Transverse colon (tissue), 4 donors: ENCODE results near the gene FAM149A. TPM values are rescaled to one million over a fixed set of nuclear protein-coding genes. Genes with fewer than 3 reads are reported as not detected.

Experiments
- DNase-seq: peaks from one replicate; pipeline ENCODE4 v3.0.0-alpha.2; 2019
- H3K27ac ChIP-seq, 4 donors: fragments of 200-600 bp; sonication (generic); 2 replicates each; pipeline ENCODE4 v1.5.1; 2016 to 2018; ENCODE audit warnings: inconsistent platforms in 4 of 4
- H3K27me3 ChIP-seq: fragments of 200-600 bp; sonication (generic); 2 replicates; pipeline ENCODE4 v1.5.1; 2017; ENCODE audit warnings: inconsistent platforms
- H3K36me3 ChIP-seq, 4 donors: fragments of 200-600 bp; sonication (generic); 2 replicates each; pipeline ENCODE4 v1.5.1; 2017 to 2019; ENCODE audit warnings: inconsistent platforms in 4 of 4
- H3K4me1 ChIP-seq, 4 donors: fragments of 200-600 bp; sonication (generic); 2 replicates each; pipeline ENCODE4 v1.5.1; 2017 to 2020; ENCODE audit warnings: inconsistent platforms in 4 of 4
- H3K4me3 ChIP-seq, 4 donors: fragments of 200-600 bp; sonication (generic); 1 replicate in 1 of 4; 2 replicates in 3 of 4; pipeline versions ENCODE4 v1.5.1 to v1.6.1; 2017 to 2019; ENCODE audit warnings: inconsistent platforms in 4 of 4
- H3K9me3 ChIP-seq, 2 donors: fragments of 200-600 bp; sonication (generic); 2 replicates each; pipeline ENCODE4 v1.5.1; 2017 to 2019; ENCODE audit warnings: inconsistent platforms in 2 of 2
- EP300 ChIP-seq: sonication (generic); formaldehyde crosslinking; IDR thresholded peaks from one replicate; pipeline ENCODE4 v1.6.1; 2017; ENCODE audit warnings: antibody characterized with exemption, low read depth
- POLR2A ChIP-seq: fragments of 450-650 bp; IDR thresholded peaks from one replicate; pipeline ENCODE4 v1.6.1; 2016; ENCODE audit warnings: antibody characterized with exemption, mild to moderate bottlenecking, moderate library complexity
- POLR2AphosphoS5 ChIP-seq, 3 donors: sonication (generic); formaldehyde crosslinking; IDR thresholded peaks; one replicate each; pipeline ENCODE4 v1.6.1; 2016; ENCODE audit warnings: antibody characterized with exemption in 3 of 3
- WGBS, 2 donors: methylation state at CpG; one replicate each; pipeline ENCODE4 v1.1.5; 2018; ENCODE audit warnings: low coverage in 1 of 2; 5-methylcytosine and 5-hydroxymethylcytosine counted together
- in situ Hi-C, 4 donors: fragments of 200-750 bp; cut with MboI; loops; one replicate each; pipeline versions ENCODE4 v1.15.0 to v1.15.1; 2017; ENCODE audit warnings: low sequenced_read_pairs in 3 of 4, low pct_ligation_motif_present in 1 of 4, low pct_unique_long_range_greater_than_20kb in 1 of 4
- intact Hi-C: fragments of 100-400 bp; cut with DNase I; formaldehyde crosslinking; loops from one replicate; pipeline ENCODE4 v1.15.1; 2023; ENCODE audit warnings: low total_unique reads
- total RNA-seq, 4 donors: library from RNA; depleted of rRNA; stranded (reverse); fragments of >200 nt; gene quantifications; one replicate each; pipeline ENCODE4 v1.1.0, GENCODE V29; 2016
- TF ChIP-seq, protein P1 (sequence below), 5 experiments: fragments of 200-600 bp in 3 of 5; fragments of 450-650 bp in 2 of 5; sonication (generic) in 3 of 5; IDR thresholded peaks; 1 replicate in 2 of 5; 2 replicates in 3 of 5; pipeline ENCODE4 v1.5.1; 2016 to 2017; ENCODE audit warnings: antibody characterized with exemption in 5 of 5, inconsistent platforms in 3 of 5, mild to moderate bottlenecking in 2 of 5, moderate library complexity in 1 of 5

FAM149A gene
- total RNA-seq, 4 donors from 2014 or later = 10.8 to 20.1 (median 16.2) TPM

DNA sequence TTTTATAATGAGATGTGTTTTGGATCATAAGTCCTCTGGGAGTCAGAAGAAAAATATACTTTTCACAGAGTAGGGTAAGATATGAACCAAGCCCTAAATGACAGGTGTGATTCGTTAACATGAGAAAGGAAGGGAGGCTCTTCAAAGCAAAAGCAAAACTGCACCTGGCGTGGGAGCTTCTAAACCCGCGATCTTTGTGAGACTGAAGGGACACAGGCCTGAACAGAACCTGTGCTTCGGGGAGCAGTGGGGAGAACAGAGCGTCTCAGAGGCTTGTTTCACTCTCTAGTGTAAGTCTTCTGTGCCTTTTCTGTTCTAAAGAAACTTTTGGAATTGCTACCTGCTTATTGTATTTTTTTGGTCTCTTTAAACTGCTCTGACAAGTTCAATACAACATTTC is 56.6 kb downstream of the FAM149A start:
- Histone ChIP-seq H3K4me1 (no peaks in the 10 kb centered on the region), H3K4me3 (no peak overlapping the region), H3K36me3 (peaks cover 0 to 6% (median 0%) of the 10 kb centered on the region in 4 donors), H3K27ac (no peak overlapping the region), H3K27me3 (no peaks in the 10 kb centered on the region), H3K9me3 (no peaks in the 10 kb centered on the region)
- in situ Hi-C loops = no loop called here
- peak; percentile 47 for DNase-seq
- TF ChIP-seq, protein P1, sequence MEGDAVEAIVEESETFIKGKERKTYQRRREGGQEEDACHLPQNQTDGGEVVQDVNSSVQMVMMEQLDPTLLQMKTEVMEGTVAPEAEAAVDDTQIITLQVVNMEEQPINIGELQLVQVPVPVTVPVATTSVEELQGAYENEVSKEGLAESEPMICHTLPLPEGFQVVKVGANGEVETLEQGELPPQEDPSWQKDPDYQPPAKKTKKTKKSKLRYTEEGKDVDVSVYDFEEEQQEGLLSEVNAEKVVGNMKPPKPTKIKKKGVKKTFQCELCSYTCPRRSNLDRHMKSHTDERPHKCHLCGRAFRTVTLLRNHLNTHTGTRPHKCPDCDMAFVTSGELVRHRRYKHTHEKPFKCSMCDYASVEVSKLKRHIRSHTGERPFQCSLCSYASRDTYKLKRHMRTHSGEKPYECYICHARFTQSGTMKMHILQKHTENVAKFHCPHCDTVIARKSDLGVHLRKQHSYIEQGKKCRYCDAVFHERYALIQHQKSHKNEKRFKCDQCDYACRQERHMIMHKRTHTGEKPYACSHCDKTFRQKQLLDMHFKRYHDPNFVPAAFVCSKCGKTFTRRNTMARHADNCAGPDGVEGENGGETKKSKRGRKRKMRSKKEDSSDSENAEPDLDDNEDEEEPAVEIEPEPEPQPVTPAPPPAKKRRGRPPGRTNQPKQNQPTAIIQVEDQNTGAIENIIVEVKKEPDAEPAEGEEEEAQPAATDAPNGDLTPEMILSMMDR (IDR thresholded peaks at IDR 0.05) = no peak
- TF ChIP-seq EP300 (no peak), POLR2A (no peak), POLR2AphosphoS5 (IDR thresholded peaks at IDR 0.05) (no peak)
- intact Hi-C loops = no loop called here
- WGBS, 2 donors = 72 to 78% methylated on average over 1 to 6 of the region's 6 CpGs

DNA sequence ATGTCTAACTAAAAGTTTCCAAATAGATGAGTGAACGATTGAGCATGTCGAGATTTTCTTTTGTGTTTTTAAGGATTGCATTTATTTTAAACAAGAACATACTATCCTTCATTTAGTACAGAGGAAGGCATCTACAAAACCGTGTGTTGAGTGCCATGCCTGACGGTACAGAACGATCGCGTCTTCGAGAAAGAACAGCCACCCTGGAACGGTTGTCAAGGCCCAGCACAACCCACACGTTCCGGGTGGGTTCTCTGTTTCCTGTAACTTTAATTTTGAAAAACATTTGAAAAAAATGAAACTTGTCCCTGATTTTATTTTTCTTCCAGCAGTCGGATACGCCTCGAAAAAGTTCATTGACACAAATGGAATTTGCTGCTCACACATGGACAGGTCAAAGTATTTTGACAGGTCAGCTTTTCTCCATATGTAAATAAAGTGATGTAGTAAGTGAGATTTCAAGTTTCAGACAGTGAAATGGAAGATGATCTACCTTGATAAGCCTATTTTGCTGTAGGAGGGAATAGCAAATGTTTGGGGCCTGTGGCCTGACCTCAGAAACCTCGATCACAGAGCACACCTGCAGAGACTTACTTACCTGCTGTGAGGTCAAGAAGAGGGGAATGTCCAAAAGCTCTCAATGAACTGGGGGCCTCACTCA is 62.5 kb downstream of the FAM149A start:
- no peak for TF ChIP-seq POLR2AphosphoS5 (IDR thresholded peaks at IDR 0.05)
- no peak for TF ChIP-seq POLR2A
- no peak for TF ChIP-seq EP300
- TF ChIP-seq, protein P1 (IDR thresholded peaks at IDR 0.05) = no peak
- Histone ChIP-seq H3K27ac (no peak overlapping the region), H3K36me3 (no peaks in the 10 kb centered on the region), H3K4me3 (no peak overlapping the region), H3K4me1 (no peaks in the 10 kb centered on the region), H3K9me3 (no peaks in the 10 kb centered on the region), H3K27me3 (no peaks in the 10 kb centered on the region)
- in situ Hi-C loops = no loop called here
- intact Hi-C loops = no loop called here
- DNase-seq = no peak
- 89 to 90% methylated on average over 14 to 15 of the region's 15 CpGs for WGBS, 2 donors

DNA sequence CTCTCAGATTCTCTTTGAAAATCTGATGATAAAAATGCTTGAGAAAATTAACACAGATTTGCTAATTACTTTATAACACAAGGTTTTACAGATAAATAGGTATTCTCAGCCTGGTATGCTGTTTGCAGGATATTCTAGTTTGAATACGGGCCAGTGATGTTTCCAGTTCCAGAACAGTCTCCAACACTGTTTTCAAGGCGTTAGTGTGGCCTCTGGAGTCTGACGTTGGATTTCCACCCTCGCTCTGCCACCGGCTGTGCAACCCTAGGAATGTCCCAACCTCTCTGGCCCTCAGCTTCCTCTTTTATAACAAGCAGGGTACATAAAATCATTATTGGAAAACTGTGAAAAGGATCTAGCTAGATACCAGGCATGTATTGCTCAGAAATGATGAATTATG is 63.1 kb downstream of the FAM149A start:
- Histone ChIP-seq H3K4me3 (no peak overlapping the region), H3K27me3 (no peaks in the 10 kb centered on the region), H3K4me1 (no peaks in the 10 kb centered on the region), H3K27ac (no peak overlapping the region), H3K9me3 (no peaks in the 10 kb centered on the region), H3K36me3 (no peaks in the 10 kb centered on the region)
- intact Hi-C loops (no loop called here), in situ Hi-C loops (no loop called here)
- no peak for DNase-seq
- WGBS, 2 donors = 83 to 90% methylated on average over 1 to 5 of the region's 5 CpGs
- TF ChIP-seq EP300 (no peak), POLR2A (no peak), POLR2AphosphoS5 (IDR thresholded peaks at IDR 0.05) (no peak)
- TF ChIP-seq, protein P1 (IDR thresholded peaks at IDR 0.05) = no peak

DNA sequence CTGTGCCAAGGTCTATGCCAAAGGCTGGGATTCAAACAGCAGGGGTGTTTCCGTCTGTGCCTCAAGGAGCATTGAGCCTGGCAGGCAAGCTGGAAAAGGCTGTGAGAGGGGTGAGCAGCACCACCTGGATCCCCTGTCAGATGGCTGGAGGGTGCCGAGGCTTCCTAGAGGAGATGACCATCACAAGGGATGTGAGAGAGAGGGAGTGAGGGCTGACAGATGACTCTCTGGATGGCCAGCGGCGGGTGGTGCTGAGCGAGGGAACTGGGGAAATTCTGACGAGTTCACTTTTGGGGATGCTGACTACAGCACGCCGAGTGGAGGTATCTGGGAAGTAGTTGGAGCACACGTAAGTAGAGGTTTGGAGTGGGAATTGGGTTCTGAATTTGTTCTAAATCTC is 64.2 kb downstream of the FAM149A start:
- Histone ChIP-seq H3K4me3 (no peak overlapping the region), H3K36me3 (no peaks in the 10 kb centered on the region), H3K9me3 (no peaks in the 10 kb centered on the region), H3K4me1 (no peaks in the 10 kb centered on the region), H3K27ac (no peak overlapping the region), H3K27me3 (no peaks in the 10 kb centered on the region)
- in situ Hi-C loops (no loop called here), intact Hi-C loops (no loop called here)
- no peak for DNase-seq
- WGBS, 2 donors = 95% methylated on average over 9 of the region's 9 CpGs; no CpG with 5 or more reads in 1 of the 2 donors
- TF ChIP-seq, protein P1 (IDR thresholded peaks at IDR 0.05) = no peak
- TF ChIP-seq POLR2AphosphoS5 (IDR thresholded peaks at IDR 0.05) = no peak
- TF ChIP-seq EP300 = no peak
- TF ChIP-seq POLR2A = no peak
